AG10803 (cell line): ENCODE results near the gene CCRL2.

ENCODE experiments used
- DNase-seq: peaks from one replicate; pipeline ENCODE4 v3.0.0; 2010; ENCODE audit warnings: low read depth
- H3K4me3 ChIP-seq: 2 replicates; pipeline ENCODE4 v1.5.1; 2011; ENCODE audit warnings: mild to moderate bottlenecking, low read length, control low read depth
- TF ChIP-seq, protein P1 (sequence below): conservative IDR thresholded peaks from 2 replicates; pipeline ENCODE4 v1.5.1; 2011; ENCODE audit warnings: mild to moderate bottlenecking, low read length, control low read depth, inconsistent platforms

CCRL2 gene

DNA sequence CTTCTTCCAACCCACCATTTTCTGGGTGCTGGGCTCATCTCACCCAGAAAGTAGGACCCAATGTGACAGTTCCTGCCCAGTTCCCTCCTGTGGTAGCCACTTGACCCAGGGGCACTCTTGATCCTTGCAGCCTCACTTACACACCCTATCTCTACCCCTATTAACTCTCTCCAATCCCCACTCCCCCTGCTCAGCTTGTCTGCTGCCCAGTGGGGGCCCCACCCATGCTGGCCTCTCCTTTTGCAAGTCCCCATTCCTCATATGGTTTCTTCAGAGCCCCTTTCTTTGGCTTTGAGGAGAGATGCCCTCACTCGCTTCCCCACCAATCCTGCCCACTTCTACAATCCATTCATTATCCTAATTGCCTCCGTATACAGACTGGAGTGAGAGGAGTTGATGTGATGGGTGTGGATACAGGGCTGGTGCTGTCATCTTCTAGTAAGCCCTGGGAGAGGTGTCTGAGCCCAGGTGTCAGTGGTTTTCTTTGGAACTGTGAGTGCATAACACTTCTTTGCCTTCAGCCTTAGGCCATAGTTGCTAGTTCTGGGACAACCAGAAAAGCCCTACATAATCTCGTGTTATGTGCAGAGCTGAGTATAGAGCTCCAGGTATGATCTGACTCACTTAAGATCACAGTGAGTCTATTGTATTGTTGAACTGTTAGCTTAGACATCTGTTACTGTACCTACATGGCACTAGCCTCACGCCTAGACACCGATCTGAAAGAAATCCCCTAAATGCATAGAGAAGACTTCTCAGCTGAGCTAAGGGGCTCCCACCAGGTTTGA is 41.1 kb upstream of the CCRL2 start:
- no peak overlapping the region for H3K4me3 ChIP-seq
- TF ChIP-seq, protein P1, sequence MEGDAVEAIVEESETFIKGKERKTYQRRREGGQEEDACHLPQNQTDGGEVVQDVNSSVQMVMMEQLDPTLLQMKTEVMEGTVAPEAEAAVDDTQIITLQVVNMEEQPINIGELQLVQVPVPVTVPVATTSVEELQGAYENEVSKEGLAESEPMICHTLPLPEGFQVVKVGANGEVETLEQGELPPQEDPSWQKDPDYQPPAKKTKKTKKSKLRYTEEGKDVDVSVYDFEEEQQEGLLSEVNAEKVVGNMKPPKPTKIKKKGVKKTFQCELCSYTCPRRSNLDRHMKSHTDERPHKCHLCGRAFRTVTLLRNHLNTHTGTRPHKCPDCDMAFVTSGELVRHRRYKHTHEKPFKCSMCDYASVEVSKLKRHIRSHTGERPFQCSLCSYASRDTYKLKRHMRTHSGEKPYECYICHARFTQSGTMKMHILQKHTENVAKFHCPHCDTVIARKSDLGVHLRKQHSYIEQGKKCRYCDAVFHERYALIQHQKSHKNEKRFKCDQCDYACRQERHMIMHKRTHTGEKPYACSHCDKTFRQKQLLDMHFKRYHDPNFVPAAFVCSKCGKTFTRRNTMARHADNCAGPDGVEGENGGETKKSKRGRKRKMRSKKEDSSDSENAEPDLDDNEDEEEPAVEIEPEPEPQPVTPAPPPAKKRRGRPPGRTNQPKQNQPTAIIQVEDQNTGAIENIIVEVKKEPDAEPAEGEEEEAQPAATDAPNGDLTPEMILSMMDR, result no peak

DNA sequence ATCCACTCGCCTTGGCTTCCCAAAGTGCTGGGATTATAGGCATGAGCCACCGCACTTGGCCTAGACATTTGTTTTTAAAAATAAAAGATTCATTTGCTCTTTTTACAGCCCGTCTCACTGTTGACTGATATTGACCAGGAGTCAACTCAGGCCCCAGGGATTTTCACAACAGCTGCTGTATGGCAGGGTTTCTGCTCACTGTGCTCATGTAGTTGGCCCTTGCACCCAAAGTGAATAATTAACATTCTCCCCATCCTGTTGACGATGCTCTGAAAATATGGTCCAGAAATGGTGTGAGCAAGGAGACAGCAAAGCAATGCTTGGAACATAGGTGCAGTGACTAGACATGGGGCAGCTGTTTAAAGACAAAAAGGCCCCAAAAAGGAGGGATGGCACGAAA is 39.2 kb upstream of the CCRL2 start:
- H3K4me3 ChIP-seq, result no peak overlapping the region
- TF ChIP-seq, protein P1, result no peak
- no peak for DNase-seq

More for the DNA sequence above, 41.1 kb upstream of the CCRL2 start:
- no peak for DNase-seq

DNA sequence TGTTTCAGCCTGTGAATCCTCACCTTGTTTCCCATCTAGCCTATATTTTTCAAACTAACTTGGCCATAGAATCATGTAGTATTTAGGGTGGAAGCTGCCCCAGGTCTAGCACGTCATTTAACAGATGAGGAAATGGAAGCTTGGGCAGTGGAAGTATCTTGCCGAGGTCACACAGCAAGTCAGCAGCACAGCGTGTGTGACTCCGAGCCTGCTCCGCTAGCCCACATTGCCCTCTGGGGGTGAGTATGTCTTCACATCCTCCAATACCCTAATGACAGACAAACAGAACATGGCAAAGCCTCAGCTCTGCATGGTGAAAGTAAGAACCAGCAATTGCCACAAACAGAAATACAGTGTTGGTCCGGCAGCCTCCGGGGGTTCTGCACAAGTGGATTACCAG is 38.5 kb upstream of the CCRL2 start:
- no peak for DNase-seq
- TF ChIP-seq, protein P1, result no peak; the same call in 1 of the 2 replicates
- H3K4me3 ChIP-seq, result no peak overlapping the region

DNA sequence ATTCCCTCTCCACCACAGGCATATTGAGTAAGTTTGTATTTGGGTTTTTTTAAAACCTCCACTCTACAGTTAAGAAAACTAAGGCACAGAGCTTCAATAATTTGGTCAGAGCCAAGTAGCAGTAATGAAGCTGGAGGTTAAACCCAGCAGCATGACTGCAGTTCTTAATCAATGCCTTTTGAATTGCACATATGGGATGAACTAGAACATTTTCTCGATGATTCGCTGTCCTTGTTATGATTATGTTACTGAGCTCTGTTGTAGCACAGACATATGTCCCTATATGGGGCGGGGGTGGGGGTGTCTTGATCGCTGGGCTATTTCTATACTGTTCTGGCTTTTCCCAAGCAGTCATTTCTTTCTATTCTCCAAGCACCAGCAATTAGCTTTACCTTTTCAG is 37.9 kb upstream of the CCRL2 start:
- DNase-seq, result no peak
- H3K4me3 ChIP-seq, result no peak overlapping the region
- TF ChIP-seq, protein P1, result no peak

DNA sequence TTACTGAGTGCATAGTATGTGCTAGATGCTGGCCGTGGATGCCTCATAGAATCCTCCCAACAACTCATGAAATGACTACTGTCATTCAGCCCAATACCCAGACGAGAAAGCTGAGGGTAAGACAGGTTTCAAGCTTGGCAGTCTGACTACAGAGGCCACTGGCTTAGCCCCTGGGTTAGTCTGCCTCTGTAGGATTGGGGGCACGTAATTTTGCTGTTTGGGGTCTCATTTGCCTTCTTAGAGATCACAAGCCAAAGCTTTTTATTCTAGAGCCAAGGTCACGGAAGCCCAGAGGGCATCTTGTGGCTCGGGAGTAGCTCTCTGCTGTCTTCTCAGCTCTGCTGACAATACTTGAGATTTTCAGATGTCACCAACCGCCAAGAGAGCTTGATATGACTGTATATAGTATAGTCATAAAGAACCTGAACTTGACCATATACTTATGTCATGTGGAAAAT is 37.4 kb upstream of the CCRL2 start:
- TF ChIP-seq, protein P1, result no peak
- DNase-seq, result no peak

DNA sequence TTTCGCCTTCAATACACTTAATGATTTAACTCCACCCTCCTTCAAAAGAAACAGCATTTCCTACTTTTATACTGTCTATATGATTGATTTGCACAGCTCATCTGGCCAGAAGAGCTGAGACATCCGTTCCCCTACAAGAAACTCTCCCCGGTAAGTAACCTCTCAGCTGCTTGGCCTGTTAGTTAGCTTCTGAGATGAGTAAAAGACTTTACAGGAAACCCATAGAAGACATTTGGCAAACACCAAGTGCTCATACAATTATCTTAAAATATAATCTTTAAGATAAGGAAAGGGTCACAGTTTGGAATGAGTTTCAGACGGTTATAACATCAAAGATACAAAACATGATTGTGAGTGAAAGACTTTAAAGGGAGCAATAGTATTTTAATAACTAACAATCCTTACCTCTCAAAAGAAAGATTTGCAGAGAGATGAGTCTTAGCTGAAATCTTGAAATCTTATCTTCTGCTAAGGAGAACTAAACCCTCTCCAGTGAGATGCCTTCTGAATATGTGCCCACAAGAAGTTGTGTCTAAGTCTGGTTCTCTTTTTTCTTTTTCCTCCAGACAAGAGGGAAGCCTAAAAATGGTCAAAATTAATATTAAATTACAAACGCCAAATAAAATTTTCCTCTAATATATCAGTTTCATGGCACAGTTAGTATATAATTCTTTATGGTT is 36.1 kb upstream of the CCRL2 start, which contains the start of gene CCR5:
Gene CCR5, plus strand, starts transcription at position 108 of the 680 bp plus-strand sequence. CDS start 1,957 bp downstream, outside the sequence.
- no peak for DNase-seq
- H3K4me3 ChIP-seq, result no peak within 1 kb of the TSS
- TF ChIP-seq, protein P1, result no peak

More for the DNA sequence above, 37.4 kb upstream of the CCRL2 start:
- H3K4me3 ChIP-seq, result no peak overlapping the region
